HG02763 (cell line): Measurements from ENCODE around the gene ARL5C.
"Not testable (repeated sequence)": the region's sequence is repeated elsewhere in the genome, so short reads cannot be mapped to it uniquely, and the experiment has no call there.

Source experiments
- ATAC-seq: cut with Tn5 transposase; IDR thresholded peaks from one replicate; pipeline ENCODE4 v1.9.1; 2021; ENCODE audit warnings: mild to moderate bottlenecking, moderate library complexity; ENCODE audit not compliant: unreplicated experiment

The ARL5C gene

DNA sequence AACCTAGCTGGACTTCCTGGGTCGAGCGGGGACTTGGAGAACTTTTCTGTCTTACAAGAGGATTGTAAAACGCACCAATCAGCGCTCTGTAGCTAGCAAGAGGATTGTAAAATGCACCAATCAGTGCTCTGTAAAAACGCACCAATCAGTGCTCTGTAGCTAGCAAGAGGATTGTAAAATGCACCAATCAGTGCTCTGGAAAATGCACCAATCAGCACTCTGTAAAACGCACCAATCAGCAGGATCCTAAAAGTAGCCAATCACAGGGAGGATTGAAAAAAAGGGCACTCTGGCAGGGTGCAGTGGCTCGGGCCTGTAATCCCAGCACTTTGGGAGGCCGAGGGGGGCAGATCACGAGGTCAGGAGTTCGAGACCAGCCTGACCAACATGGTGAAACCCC lies 2.5 kb upstream of the ARL5C start:
- ATAC-seq = not testable (repeated sequence)

DNA sequence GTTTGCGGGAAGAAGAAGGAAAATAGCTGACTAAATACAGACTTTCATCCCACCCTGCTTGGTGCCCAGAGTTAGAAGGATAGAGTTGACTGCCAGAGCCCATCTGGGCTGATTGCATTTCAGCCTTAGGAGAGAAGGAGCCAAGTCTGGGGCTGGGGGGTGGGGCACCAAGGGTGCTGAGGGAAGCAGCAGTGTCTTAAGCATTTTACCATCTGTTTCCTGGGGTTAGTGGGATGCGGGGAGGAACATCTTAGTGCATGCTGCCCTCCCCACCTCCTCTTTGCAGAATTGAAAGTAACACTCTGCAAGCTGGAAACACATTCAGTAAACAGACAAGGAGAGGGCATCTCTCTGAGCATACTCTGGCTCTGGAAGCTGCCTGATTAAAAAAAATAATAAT lies 1.5 kb upstream of the ARL5C start:
- no peak for ATAC-seq

DNA sequence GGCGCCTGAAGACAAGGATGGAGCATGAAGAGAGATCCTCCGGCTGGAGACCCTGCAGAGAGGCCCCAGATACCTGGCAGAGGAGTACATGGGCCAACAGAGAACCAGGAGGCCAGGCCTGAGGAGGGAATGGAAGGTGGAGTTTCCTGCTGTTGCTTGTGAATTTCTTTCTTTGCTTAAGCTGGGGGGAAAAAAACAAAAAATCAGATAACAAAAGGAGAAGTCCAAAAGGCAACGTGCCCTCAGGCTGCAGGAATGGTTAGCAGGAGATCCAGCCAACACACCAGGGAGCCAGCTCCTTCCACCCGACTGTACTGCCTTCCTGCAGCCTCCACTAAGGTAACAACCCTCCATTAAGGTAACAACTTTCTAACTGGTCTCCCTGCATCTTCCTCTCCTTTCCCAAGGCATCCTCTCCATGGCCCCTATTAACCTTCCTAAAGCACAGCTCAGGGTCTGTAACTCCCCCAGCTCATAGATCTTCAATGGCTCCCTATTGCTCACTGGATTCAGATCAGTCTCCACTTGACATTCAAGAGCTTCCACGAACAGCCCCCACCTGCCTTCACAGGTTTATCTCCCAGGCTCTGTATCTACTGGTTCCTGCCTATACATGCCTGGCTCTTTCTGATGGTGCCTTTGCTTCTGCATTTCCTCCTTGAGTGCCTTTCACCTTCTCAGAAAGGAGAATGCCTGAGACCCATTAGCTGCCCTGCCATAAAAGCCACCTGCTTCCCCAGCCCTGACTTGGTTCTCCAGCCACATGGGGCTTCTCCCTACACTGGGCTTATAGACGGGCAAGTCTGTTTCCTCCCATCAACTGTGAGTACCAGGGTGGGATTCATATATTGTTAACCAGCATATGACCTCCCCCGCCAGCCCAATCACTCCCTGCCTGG lies 725 bp upstream of the ARL5C start:
- ATAC-seq = no peak

DNA sequence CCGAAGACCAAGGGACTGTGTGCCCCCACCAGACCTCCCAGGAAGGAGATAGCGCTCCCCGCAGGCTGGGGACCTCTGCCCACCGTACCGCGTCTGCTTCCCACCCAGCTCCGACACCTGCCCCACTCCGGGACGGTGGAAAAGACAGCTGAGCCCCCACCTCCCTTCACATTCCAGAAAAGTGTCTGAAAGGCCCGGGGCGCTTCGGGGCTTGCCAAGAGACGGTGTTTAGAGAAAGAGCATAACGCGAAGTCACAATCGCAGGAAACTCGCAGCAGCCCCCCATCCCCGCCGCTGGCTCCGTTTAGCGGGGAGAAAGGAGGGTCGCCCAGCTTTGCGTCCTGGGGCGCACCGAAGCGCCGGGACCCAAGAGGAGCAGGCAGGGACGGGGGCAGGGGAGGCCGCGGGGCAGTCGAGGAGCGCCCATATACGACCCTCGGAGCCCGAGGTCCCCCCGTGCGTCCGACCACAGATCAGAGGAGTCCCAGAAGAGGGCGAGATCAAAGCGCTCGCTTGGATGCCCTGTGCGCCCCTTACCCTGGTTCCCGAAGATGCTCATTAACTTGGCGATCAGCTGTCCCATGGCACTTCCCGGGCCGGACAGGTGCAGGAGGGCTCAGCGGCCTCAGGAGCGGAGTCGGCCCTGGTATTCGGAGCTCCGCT lies 652 bp downstream of the ARL5C start:
- no peak for ATAC-seq

DNA sequence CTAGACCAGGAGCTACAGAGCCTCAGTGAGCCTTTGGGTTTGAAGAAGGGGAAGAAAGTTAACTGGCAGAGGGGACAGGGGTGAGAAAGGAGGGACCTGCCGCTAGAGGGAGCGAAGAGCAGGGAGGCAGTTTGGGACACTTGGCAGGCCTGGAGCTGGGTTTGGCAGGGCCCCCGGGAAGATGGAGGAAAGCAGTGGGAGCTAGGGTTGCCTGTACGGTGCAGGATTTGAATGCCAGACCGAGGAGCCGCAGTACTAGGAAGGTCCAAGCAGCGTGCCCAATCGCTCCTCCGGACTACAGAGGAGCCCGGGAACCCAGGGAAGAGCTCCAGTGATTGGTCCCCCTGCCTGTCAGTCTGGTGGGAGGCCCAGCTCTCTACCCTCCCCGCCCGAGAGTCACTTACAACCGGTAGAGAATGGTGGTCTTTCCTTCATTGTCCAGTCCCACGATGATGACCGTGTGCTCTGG lies 1.3 kb downstream of the ARL5C start:
- ATAC-seq = no peak

DNA sequence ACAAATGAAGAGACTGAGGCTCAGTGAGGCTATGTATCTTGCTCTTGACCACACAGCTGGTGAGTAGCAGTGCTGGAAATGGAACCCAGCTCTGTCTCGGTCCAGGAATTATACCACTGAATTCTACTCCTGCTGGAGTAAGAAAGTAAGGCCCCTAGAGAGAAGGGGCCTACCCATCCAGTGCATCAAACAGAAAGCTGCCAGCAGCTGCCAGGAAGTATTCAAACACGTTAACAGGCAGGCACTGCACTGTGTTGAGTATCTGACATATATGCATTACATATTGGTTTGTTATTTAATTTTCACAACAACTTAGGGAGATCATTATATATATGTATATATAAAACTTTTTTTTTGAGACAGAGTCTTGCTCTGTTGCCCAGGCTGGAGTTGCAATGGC lies 4.0 kb downstream of the ARL5C start:
- ATAC-seq = no peak

DNA sequence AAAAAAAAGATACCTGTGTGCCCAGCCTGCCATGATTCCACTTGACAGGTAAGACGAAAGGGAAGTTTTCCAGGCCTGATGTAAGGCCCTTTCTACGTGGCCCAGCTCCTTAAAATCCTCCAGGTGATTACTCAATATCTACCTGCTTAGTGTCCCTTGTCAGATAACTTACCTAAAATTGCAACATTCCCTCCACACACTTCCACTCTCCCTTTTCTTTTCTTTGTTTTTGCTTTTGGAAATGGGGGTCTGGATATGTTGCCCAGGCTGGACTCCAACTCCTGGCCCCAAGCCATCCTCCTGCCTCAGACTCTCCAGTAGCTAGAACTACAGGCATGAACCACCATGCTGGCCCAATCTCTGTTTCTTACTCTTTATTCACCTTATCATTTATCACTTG lies 7.3 kb downstream of the ARL5C start:
- no peak for ATAC-seq

DNA sequence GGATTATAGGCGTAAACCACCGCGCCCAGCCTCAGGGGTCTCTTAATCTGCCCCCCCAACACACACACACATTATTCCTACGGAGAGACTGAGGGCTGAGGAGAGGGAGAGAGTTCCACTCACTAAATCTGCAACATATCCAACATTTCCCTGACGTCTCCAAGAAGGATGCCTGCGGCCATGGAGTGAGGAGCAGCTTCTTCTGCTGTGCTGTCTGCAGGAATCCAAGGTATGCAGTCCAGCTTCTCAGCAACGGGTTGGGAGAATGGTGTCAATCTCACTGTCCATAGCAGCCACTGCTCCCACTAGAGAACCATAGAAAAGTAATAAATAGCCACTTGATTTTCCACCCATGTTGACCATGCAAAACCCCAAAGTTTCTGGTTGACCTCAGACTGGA lies 9.5 kb downstream of the ARL5C start:
- no peak for ATAC-seq

DNA sequence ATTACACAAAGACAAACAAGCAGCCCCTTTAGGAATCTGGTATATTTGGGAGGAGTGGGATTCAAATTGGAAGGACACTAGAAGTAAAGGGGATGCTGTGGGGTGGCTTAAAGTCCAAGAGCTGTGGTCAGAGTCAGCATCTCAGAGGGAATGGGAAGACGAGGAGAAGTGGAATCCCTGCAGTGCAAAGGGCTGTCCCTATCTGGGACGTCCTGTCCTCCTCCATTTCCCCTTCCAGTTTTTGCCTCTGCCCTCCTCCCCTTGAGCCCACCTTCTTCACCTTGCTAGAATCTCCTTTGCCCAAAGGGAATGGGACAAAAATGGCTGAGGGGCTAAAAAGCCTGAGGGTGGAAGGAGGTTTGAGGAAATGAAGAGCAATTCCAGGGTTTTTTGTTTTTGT lies 10.3 kb downstream of the ARL5C start:
- ATAC-seq = no peak

DNA sequence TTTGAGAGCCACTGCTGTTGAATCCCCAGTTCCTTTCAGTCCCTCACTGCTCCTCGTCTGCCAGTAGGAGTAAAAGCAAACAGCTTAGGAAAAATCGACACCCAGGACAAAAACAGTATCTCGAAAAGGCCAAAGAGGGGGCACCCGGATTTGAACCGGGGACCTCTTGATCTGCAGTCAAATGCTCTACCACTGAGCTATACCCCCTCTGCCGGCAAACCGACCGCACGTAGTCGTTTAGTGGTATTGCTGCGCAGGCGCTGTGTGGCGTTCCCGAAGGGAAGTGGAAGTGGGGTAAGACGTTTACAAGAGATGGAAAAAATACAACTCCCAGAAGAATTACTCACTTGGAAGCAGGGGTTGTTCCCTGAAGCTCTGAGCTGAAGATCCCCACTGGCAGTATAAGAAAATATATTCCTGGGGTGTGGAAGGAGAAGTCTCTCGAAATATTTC lies 12.3 kb downstream of the ARL5C start:
- ATAC-seq = no peak

DNA sequence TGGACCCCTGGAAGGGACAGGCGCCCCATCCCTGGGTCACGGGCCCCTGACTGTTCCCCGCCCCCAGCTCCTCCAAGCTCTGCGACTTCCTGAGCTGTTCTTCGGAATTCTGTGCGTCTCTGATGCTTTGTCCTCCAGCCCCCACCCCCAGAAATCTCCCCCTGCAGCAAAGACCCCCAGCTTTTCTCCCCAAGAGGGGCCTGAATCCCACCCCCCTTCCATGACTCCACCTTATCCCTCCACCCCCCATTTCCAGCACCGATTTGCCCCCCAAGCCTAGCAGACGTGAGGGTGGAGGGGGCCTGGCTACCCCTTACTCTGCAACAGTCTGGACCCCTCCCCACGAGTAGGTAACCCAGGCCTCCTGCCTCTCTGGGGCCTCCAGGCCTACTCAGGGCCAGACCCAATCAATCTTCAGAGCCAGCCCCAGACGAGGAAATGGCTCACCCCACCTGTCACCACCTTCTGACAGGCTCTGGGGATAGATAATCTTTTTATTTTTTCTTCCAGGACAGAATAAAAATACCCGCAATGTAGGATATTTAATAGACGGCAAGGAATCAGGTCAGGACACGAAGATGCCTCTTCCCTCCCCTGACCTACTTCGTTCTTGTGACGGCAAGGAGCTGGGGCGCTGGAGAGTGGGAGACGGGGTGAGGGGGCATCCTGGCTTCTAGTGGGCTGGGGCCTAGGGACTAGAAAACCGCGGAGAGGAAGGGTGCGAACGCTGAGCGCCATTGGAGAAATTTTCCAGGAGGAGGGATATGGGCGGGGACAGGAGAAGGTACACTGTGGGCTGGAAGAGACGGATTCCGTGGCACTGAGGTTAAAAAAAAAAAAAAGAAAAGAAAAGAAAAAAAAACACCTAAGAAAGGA lies 13.8 kb downstream of the ARL5C start:
- ATAC-seq = no peak

DNA sequence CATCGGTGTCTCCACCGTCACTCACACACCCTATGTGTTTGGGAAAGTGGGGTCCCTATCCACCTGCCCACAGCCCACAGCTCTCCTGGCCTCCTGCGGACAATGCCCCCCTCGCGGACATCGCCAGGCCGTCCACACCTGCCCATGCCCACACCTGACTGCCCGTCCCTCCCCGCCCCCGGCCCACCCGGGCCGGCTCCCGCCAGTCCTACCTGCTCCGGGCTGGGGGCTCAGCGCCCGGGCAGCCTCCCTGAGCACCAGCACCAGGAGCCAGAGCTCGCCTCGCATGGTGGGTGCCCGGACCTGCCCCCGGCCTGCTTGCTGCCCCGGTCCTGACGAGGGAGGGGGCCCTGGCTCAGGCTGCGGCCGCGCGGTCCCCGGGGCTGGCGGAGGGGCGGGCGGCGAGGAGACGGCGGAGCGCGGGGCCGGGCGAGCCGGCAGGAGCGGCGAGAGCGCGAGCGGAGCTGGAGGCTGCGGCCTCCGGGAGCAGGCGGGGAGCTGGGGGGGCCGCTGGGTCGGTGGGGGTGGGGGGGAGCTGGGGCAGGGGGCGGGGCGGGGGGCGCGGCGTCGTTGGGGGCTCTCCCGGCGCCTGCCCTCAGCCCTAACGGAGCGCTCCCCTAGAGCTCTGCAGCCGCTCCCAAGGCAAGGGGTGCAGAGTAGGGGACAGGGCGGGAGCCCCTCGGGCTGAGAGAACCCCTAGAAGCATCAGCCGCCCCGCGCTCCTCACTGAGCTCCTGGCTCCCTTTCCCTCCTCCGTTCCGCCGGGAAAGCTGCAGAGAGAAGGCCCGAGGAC lies 14.6 kb downstream of the ARL5C start, which contains the start of gene PLXDC1:
Gene PLXDC1 (minus strand): TSS at position 488 of the 793 bp plus-strand sequence. CDS start 200 bp downstream, at position 288.
- no peak for ATAC-seq

DNA sequence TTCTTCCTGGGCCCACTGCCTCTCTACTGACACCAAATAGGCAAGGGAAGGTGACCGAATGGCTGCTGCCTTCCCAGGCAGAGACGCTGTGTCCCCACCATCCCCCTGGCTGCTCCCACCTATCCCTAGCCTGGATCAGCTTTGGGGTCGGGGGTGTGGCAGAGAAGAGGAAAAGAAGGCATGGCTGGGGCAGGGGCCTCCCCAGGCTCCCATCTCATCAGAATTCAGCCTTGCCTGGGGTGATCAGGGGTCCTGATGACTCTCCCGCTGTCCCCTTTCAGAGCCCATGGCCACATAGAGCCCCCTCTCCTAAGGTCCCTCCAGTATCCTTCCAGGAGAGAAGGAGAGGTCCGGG lies 15.2 kb downstream of the ARL5C start:
- ATAC-seq = no peak

DNA sequence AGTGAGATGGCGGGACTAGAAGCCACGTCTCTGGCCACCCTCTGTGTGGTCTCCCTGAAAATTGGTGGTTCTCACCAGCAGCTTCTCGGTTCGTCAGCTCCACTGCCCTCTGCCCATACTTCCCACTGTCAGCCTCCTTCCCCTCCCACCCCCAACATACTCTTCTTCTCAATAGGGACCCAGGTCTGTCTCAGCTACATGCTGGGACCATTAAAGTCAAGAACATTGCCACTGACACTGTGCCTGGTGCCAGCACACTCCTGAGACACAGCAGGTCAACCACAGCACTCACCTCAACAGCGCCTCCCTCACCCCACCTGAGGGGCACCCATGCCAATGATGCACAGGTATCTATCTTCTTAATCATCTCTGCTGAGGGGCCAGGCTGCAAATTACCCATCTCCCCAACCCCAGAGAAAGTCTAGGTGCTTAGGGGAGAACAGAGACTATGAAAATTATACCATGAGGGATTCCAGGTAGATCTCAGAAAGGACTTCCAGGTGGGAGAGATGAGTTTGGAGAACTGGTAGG lies 15.8 kb downstream of the ARL5C start:
- ATAC-seq = no peak

DNA sequence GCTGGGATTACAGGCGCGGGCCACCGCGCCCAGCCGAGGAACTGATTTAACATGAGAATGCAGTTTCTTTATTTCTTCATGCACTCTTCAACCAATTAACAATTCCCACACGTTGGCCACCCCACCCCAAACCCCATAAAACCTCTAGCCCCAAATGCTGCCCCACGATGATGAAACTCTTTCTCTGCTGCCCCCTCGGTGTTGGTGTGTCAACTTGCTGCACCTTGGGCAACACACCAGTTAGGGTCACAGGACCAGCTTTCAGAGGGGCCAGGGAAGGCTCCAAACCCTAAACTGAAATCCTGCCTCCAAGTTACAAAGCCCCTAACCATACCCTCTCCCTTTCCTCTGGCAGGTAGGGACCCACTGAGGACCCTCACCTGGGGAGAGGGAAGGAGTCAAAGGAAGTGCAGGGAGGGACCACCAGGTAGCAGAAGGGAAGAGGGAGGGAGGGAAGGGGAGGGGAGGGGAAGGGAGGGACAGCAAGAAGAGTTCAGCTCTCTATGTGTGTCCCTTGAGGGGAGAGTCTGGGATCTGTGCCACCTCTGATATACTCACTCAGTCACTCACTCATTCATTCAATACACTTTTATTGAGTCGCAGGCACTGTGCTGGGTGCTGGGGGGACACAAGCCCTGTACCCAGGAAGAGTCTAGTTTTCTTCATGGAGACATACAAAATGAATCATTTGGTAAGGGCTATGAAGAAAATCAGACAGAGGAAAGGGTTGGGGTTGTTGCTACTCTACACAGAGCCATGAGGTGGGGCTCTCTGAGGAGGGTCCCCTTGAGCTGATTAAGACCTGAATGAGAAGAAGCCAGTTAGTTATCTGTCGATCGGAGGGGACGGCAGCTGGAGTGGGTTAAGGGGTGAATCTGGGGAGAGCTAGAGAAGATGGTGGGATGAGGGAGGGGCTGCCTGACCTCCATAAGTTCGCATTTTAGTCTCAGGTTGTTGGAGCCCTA lies 18.5 kb downstream of the ARL5C start:
- ATAC-seq = no peak

DNA sequence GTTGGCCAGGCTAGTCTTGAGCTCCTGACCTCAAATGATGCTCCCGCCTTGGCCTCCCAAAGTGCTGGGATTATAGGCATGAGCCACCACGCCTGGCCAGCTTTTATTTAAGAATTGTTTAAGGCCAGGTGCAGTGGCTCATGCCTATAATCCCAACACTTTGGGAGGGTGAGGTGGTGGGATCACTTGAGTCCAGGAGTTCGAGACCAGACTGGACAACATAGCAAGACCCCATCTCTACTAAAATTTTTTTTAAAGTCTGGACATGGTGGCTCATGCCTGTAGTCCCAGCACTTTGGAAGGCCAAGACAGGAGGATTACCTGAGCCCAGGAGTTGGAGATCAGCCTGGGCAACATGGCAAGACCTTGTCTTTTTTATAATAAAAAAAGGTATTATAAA lies 19.7 kb downstream of the ARL5C start:
- no peak for ATAC-seq

DNA sequence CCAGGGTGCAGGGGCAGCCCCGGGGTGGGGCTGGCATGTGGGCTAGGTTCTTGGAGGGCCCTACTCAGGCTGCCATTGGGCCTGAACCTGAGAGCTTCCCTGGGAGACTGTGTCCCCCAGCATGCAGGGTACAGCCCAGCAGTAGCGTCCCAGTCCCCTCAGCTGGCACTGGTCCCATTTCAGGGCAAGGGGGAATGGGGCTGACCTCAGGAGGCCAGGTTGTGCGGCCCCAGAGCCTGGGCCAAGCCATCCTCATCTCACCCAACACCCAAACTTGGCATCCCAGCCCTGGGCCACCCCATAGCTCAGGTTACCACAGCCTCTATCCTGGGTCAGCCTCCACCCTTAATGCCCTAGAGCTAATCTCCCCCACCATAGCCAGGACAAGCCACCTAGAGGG lies 20.8 kb downstream of the ARL5C start:
- no peak for ATAC-seq

DNA sequence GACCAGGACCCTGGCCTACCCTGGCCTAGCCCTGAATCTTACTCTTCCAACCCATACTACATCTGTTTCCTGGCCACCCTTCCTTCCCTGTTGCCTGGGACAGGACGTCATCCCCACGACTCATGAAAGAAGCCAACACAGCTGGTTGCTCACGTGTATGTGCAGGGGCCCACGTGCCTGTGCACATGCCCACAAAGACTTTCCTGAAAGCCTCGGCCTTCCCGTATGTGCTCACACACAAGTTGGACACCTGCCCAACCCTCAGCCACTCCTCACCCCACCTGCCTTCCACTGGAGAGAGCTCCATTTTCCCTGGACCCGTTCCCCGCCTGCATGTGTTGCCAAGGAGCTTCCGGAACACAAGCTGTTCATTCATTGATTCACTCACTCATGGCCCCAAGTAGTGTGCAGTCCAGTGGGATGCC lies 21.5 kb downstream of the ARL5C start:
- no peak for ATAC-seq

DNA sequence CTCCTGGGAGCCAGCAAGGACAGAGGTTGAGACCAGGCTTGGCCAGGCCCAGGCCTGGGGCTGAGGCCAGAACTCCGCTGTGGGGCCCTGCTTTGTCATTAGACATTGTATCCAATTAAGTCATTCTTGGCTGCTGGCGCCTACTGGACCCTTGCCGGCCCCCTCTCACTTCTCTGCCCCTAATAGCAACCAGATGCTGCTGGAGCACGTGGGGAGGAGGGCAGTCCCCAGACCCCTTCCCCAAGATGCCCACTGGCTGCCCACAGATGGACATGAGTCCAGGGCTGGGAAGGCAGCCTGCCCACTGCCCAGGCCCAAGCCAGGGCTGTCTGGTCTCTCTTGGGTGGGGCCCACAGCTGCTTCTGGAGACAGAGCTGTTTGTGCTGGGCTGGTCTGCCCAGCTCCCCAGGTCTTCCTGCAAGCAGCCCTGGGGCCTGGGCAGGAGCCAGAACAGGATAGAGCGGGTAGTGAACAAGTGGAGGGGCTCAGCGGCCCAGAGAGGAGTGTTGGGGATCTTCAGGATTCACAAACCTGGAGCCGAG lies 22.3 kb downstream of the ARL5C start:
- ATAC-seq = no peak
